ENCODE results near the gene TUBGCP6.

The TUBGCP6 gene

DNA sequence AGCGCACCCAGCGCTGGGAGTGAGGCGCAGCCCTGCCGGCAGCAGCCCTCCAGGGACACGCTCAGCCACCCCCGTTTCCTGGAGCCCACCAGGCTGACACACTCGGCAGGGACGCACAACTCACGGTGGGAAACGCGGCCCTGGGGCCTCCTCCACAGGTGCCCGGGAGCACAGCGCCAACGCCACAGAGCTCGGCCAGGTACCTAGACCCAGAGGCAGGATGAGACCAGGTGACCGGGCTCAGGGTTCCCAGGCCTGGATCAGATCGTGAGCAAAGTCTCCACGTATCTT, 18.0 kb downstream of the TUBGCP6 start:
- Histone ChIP-seq H4K20me1 (ENCODE audit: insufficient read depth, low read length) (peaks cover 33% of the 10 kb centered on the region), H2AFZ (ENCODE audit: low read depth, low read length) (no peak overlapping the region), H3K36me3 (ENCODE audit: insufficient read depth, low read length) (peaks cover 68% of the 10 kb centered on the region), H3K27ac (ENCODE audit: low read length) (no peak overlapping the region), H3K9me3 (ENCODE audit: insufficient read depth, low read length, severe bottlenecking) (no peaks in the 10 kb centered on the region), H3K4me2 (ENCODE audit: insufficient read depth, low read length) (no peak overlapping the region), H3K27me3 (ENCODE audit: insufficient read depth, low read length, poor library complexity) (no peaks in the 10 kb centered on the region), H3K79me2 (ENCODE audit: insufficient read depth, low read length) (peaks cover 12% of the 10 kb centered on the region; the same call in 1 of the 2 replicates), H3K9ac (ENCODE audit: low read depth, low read length) (no peak overlapping the region), H3K4me3 (ENCODE audit: low read depth in 1 of 2, low read length in 2 of 2) (no peak overlapping the region), H3K4me1 (ENCODE audit: insufficient read depth, low read length) (no peaks in the 10 kb centered on the region)
- no peak for ATAC-seq (ENCODE audit: insufficient read depth, low read depth)
- TF ChIP-seq EZH2 (IDR thresholded peaks at IDR 0.05; ENCODE audit: borderline replicate concordance, low read depth, low read length, severe bottlenecking): no peak
- TF ChIP-seq, protein P1, sequence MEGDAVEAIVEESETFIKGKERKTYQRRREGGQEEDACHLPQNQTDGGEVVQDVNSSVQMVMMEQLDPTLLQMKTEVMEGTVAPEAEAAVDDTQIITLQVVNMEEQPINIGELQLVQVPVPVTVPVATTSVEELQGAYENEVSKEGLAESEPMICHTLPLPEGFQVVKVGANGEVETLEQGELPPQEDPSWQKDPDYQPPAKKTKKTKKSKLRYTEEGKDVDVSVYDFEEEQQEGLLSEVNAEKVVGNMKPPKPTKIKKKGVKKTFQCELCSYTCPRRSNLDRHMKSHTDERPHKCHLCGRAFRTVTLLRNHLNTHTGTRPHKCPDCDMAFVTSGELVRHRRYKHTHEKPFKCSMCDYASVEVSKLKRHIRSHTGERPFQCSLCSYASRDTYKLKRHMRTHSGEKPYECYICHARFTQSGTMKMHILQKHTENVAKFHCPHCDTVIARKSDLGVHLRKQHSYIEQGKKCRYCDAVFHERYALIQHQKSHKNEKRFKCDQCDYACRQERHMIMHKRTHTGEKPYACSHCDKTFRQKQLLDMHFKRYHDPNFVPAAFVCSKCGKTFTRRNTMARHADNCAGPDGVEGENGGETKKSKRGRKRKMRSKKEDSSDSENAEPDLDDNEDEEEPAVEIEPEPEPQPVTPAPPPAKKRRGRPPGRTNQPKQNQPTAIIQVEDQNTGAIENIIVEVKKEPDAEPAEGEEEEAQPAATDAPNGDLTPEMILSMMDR (IDR thresholded peaks at IDR 0.05; ENCODE audit: borderline replicate concordance, extremely low read depth, low read length, poor library complexity, severe bottlenecking): no peak
- no peak for DNase-seq

DNA sequence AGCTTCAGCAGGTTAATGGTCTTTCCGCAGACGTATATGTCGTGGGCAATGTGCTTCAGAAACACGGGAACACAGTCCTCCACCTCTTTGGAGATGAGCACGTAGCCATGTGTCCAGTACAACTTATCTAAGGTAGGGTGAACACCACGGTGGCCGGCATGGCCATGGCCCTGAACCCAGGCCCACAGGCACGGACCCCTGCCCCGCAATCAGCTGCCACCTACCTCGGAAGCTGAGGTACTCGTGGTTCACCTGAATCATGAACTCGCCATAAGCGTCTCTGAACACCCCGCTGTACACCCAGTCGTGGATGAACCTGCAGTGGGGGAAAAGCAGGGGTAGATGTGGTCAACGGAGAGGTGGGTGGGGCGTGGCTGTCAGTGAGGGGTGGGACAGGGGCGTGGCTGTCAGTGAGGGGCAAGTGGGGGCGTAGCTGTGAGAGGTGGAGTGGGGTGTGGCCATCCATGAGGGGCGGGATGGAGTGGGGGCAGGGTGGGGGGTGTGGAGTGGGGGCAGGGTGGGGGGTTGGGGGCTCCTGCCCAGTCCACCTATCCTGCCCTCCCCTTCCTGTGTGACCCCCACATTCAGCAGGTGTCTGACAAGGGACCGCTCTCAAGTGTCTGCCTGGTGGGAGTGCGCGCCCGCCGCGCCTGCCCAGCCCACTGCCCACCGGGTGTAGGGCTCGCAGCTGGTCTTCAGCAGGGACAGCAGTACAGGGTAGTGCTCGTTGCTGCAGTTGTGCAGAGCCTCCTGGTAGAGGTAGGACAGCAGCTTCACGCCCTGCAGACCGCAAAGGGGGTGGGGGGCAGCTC, 18.6 kb downstream of the TUBGCP6 start:
- no peak overlapping the region for H3K27ac ChIP-seq (ENCODE audit: low read length)
- H3K4me1 ChIP-seq (ENCODE audit: insufficient read depth, low read length): no peaks in the 10 kb centered on the region
- TF ChIP-seq, protein P1 (IDR thresholded peaks at IDR 0.05; ENCODE audit: borderline replicate concordance, extremely low read depth, low read length, poor library complexity, severe bottlenecking): no peak
- TF ChIP-seq EZH2 (IDR thresholded peaks at IDR 0.05; ENCODE audit: borderline replicate concordance, low read depth, low read length, severe bottlenecking): no peak
- H3K4me3 ChIP-seq (ENCODE audit: low read depth in 1 of 2, low read length in 2 of 2): no peak overlapping the region
- no peak overlapping the region for H2AFZ ChIP-seq (ENCODE audit: low read depth, low read length)
- H3K79me2 ChIP-seq (ENCODE audit: insufficient read depth, low read length): peaks cover 12% of the 10 kb centered on the region; the same call in 1 of the 2 replicates
- H3K4me2 ChIP-seq (ENCODE audit: insufficient read depth, low read length): no peak overlapping the region
- peaks cover 73% of the 10 kb centered on the region for H3K36me3 ChIP-seq (ENCODE audit: insufficient read depth, low read length)
- H4K20me1 ChIP-seq (ENCODE audit: insufficient read depth, low read length): peaks cover 36% of the 10 kb centered on the region
- DNase-seq: no peak
- ATAC-seq (ENCODE audit: insufficient read depth, low read depth): no peak
- no peaks in the 10 kb centered on the region for H3K9me3 ChIP-seq (ENCODE audit: insufficient read depth, low read length, severe bottlenecking)
- no peaks in the 10 kb centered on the region for H3K27me3 ChIP-seq (ENCODE audit: insufficient read depth, low read length, poor library complexity)
- no peak overlapping the region for H3K9ac ChIP-seq (ENCODE audit: low read depth, low read length)

DNA sequence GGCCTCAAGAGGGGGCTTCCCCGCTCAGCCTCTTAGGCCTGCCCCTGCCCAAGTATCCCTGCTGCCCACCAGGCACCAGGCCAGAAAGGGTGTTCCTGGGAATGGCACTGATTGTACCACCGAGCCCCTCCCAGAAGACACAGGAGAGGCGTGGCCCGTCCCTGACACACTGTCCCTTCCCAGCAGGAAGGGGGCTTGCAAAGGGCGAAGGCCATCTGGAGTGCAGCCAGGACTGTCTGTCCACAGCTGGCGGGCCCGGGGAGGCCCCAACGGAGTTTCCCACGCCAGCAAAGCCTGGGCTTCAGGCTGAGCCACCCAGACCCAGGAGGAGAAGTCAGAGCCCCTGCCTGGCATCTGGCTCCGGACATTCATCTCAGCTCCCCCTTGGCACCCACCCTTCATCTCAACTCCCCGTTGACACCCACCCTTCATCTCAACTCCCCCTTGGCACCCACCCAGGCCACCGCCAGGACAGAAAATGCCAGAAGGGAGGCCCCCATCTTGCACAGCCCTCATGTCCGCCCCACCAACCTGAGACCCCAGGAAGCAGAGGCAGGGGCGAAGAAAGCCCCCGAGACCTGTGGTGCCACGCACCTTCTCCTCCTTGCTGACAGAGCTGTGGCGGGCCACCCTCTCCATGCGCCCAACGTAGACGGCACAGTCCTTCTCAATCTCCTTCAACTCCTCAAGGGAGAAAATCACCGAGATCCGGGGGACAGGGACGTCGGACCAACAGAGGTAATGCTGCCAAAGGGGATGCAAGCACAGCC, 19.4 kb downstream of the TUBGCP6 start:
- peaks cover 9% of the 10 kb centered on the region; the same call in 1 of the 2 replicates for H3K79me2 ChIP-seq (ENCODE audit: insufficient read depth, low read length)
- no peaks in the 10 kb centered on the region for H3K27me3 ChIP-seq (ENCODE audit: insufficient read depth, low read length, poor library complexity)
- no peak for TF ChIP-seq EZH2 (IDR thresholded peaks at IDR 0.05; ENCODE audit: borderline replicate concordance, low read depth, low read length, severe bottlenecking)
- TF ChIP-seq, protein P1 (IDR thresholded peaks at IDR 0.05; ENCODE audit: borderline replicate concordance, extremely low read depth, low read length, poor library complexity, severe bottlenecking): no peak
- peaks cover 82% of the 10 kb centered on the region for H3K36me3 ChIP-seq (ENCODE audit: insufficient read depth, low read length)
- no peak overlapping the region for H2AFZ ChIP-seq (ENCODE audit: low read depth, low read length)
- no peaks in the 10 kb centered on the region for H3K9me3 ChIP-seq (ENCODE audit: insufficient read depth, low read length, severe bottlenecking)
- ATAC-seq (ENCODE audit: insufficient read depth, low read depth) (no peak), DNase-seq (no peak)
- H3K4me3 ChIP-seq (ENCODE audit: low read depth in 1 of 2, low read length in 2 of 2): no peak overlapping the region
- no peak overlapping the region for H3K9ac ChIP-seq (ENCODE audit: low read depth, low read length)
- no peak overlapping the region for H3K27ac ChIP-seq (ENCODE audit: low read length)
- H3K4me1 ChIP-seq (ENCODE audit: insufficient read depth, low read length): no peaks in the 10 kb centered on the region
- peaks cover 44% of the 10 kb centered on the region for H4K20me1 ChIP-seq (ENCODE audit: insufficient read depth, low read length)
- H3K4me2 ChIP-seq (ENCODE audit: insufficient read depth, low read length): no peak overlapping the region
